ENCODE measurements around the gene TRDMT1. TPM values are rescaled to one million over a fixed set of nuclear protein-coding genes. Genes with fewer than 3 reads are reported as not detected.
A peak's percentile ranks its signal among the peaks of the same experiment; 100 is the strongest.

TRDMT1 gene, protein sequence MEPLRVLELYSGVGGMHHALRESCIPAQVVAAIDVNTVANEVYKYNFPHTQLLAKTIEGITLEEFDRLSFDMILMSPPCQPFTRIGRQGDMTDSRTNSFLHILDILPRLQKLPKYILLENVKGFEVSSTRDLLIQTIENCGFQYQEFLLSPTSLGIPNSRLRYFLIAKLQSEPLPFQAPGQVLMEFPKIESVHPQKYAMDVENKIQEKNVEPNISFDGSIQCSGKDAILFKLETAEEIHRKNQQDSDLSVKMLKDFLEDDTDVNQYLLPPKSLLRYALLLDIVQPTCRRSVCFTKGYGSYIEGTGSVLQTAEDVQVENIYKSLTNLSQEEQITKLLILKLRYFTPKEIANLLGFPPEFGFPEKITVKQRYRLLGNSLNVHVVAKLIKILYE
- total RNA-seq (2021; fragmentation: NEBNext Ultra II Directional; extraction: Animal tissue kit (Norgen Biotek cat#: 25700)) = 10 to 100 TPM in 2 of 6 experiments, 1 to 10 TPM in 4; 6.8 to 13.0 (median 8.6) TPM
- long read RNA-seq, partial matches to known transcripts = 1 of 8 reads
- long read RNA-seq, other reads (novel, unspliced or antisense) = 5 of 8 reads

DNA sequence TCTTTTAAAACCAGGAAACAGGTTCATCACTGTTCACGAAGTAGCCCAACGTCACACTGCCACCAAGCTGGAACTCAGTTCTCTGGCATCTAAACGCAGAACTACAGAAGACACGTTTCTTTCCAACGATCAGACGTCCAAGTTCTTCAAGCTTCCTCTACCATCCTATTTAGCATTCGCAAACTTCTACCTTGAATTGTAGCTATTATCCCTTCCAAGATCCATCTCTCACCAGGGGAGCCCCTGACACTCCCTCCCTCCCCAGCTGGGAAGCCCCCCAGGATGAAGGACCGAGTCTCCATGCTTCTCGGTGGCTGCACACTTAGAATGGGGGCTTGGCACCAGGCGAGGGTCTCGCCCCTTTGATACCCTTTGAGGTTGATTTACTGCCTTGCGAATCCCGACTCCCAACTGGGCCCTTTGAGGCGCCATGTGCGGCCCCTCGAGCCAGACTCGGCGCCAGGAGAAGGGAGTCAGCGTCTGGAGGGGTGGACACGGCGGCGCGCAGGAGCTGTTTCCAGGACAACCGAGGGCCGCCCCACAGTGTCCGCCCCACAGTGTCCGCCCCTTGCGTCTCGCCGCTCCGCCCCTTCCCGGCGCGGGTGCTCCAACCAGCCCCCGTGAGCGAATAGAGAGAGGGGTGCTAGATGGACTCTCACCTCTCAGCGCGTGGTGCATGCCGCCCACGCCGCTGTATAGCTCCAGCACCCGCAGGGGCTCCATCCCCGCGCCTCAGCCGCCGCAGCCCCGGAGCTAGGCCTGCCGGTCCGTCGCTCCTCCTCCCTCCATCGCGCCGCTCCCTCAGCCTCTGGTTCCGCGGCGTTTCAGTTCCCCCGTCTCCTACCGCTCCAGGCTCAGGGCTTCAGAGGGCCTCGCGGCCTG is at the start of gene TRDMT1:
Gene TRDMT1, minus strand, starts transcription at position 761 of the 882 bp plus-strand sequence. Its CDS starts 38 bp downstream, at position 723.
- Mint-ChIP-seq H3K4me1 (ENCODE audit: low read depth) (peaks cover 77% of the 10 kb centered on the region), H3K4me3 (peak within 1 kb of the TSS; percentile 97), H3K27me3 (ENCODE audit: insufficient read depth) (peaks cover 4% of the 10 kb centered on the region; the same call in 1 of the 2 replicates), H3K27ac (peak within 1 kb of the TSS; percentile 97), H3K36me3 (ENCODE audit: low read depth) (no peaks in the 10 kb centered on the region), H3K9me3 (no peaks in the 10 kb centered on the region)
- DNase-seq = peak; percentile 85
- TF ChIP-seq, protein P1, sequence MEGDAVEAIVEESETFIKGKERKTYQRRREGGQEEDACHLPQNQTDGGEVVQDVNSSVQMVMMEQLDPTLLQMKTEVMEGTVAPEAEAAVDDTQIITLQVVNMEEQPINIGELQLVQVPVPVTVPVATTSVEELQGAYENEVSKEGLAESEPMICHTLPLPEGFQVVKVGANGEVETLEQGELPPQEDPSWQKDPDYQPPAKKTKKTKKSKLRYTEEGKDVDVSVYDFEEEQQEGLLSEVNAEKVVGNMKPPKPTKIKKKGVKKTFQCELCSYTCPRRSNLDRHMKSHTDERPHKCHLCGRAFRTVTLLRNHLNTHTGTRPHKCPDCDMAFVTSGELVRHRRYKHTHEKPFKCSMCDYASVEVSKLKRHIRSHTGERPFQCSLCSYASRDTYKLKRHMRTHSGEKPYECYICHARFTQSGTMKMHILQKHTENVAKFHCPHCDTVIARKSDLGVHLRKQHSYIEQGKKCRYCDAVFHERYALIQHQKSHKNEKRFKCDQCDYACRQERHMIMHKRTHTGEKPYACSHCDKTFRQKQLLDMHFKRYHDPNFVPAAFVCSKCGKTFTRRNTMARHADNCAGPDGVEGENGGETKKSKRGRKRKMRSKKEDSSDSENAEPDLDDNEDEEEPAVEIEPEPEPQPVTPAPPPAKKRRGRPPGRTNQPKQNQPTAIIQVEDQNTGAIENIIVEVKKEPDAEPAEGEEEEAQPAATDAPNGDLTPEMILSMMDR (IDR thresholded peaks at IDR 0.05) = 0 out of 2 replicates have a peak, but pooled peaks have one; percentile 16

DNA sequence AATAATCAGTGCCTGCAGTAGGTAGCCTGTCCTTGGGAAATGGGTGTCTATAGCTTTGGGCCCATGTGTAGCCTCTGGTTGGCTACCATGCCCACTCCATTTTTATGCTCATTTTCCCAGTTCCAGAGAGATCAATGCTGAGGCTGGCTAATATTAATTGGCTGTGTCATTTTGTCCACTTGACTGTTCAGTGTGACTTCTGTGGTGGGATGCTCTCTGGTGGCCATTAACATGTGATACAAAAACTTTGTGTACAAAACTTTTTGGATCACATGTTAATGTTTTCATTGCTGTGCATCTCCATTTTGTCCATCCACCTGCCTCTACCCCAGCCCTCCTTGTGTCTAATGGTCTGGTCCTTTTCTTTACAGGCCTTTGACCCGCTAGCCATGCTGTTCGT is 49.3 kb upstream of the TRDMT1 start:
- TF ChIP-seq, protein P1 (IDR thresholded peaks at IDR 0.05) = peak; percentile 52
- Mint-ChIP-seq H3K4me1 (ENCODE audit: low read depth) (peaks cover 5% of the 10 kb centered on the region), H3K27ac (no peak overlapping the region), H3K27me3 (ENCODE audit: insufficient read depth) (no peaks in the 10 kb centered on the region; the same call in 1 of the 2 replicates), H3K9me3 (peaks cover 15% of the 10 kb centered on the region), H3K36me3 (ENCODE audit: low read depth) (peaks cover 12% of the 10 kb centered on the region; the same call in 1 of the 2 replicates), H3K4me3 (no peak overlapping the region)
- no peak for DNase-seq

DNA sequence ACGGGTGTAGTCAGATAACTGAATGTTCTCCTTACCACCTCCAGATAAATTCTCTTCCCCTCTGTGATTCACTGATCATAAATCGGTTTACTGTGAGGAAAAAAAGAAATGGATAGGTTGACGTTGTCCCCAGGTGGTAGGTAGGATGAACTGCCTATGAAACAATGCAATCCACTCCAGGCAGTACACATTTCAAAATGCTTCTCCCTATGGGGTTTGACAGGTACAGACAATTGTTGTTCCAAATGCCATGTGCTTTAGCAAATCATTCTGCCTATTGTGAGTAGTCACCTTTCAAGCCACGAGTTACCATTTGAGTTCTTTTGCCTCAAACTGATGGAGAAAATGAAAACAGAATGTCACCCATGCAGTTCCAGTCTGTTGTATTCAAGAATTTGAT is 48.3 kb upstream of the TRDMT1 start:
- Mint-ChIP-seq H3K4me3 (no peak overlapping the region), H3K27me3 (ENCODE audit: insufficient read depth) (no peaks in the 10 kb centered on the region; the same call in 1 of the 2 replicates), H3K4me1 (ENCODE audit: low read depth) (peaks cover 7% of the 10 kb centered on the region), H3K36me3 (ENCODE audit: low read depth) (peaks cover 12% of the 10 kb centered on the region; the same call in 1 of the 2 replicates), H3K27ac (no peak overlapping the region), H3K9me3 (peaks cover 15% of the 10 kb centered on the region)
- TF ChIP-seq, protein P1 (IDR thresholded peaks at IDR 0.05) = peak; percentile 68
- no peak for DNase-seq

DNA sequence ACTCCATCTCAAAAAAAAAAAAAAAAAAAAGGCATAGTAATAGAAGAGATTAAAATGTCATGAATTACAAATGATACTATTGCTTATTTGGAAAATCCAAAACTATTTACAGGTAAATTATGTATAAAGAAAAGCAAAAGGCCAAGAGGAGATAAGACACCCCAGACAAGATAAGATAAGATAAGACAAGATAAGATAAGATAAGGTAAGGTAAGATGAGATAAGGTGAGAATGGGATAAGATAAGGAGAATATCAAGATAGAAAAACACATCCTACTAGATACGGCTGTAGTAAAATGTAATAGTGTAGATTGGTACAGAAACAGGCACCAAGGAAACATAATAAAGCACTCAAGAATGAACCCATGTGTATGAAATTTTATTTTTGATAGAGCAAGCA is 47.5 kb upstream of the TRDMT1 start:
- TF ChIP-seq, protein P1 (IDR thresholded peaks at IDR 0.05) = no peak
- no peaks in the 10 kb centered on the region; the same call in 1 of the 2 replicates for H3K27me3 Mint-ChIP-seq (ENCODE audit: insufficient read depth)

DNA sequence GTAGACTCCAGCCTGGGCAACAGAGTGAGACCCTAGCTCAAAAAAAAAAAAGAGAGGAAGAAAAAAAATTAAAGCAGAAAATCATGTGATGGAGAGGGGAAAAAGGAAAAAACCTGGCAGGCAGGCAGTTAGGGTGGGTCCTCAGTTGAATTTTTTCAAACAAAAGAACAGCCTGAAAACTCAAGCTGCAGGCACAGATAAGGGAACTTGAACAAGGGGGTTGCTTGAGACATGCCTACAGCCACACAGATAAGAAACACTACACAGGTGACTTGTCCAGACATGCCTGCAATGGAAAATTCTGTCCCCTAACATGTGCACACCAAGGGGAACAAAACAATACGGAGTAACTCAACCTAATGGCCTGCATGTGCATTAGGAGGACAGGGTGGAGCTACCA is 45.7 kb upstream of the TRDMT1 start:
- H3K9me3 Mint-ChIP-seq = peaks cover 15% of the 10 kb centered on the region
- H3K27me3 Mint-ChIP-seq (ENCODE audit: insufficient read depth) = no peaks in the 10 kb centered on the region; the same call in 1 of the 2 replicates
- TF ChIP-seq, protein P1 (IDR thresholded peaks at IDR 0.05) = no peak
- peaks cover 19% of the 10 kb centered on the region for H3K4me1 Mint-ChIP-seq (ENCODE audit: low read depth)
- no peak for DNase-seq
- no peak overlapping the region for H3K4me3 Mint-ChIP-seq
- H3K27ac Mint-ChIP-seq = no peak overlapping the region
- 0 out of 2 replicates have a peak, but pooled peaks cover 6% of the 10 kb centered on the region for H3K36me3 Mint-ChIP-seq (ENCODE audit: low read depth)

More for the DNA sequence above, 47.5 kb upstream of the TRDMT1 start:
- H3K4me1 Mint-ChIP-seq (ENCODE audit: low read depth) = peaks cover 15% of the 10 kb centered on the region
- DNase-seq = no peak
- no peak overlapping the region for H3K27ac Mint-ChIP-seq
- H3K4me3 Mint-ChIP-seq = no peak overlapping the region
- peaks cover 15% of the 10 kb centered on the region for H3K9me3 Mint-ChIP-seq
- 0 out of 2 replicates have a peak, but pooled peaks cover 6% of the 10 kb centered on the region for H3K36me3 Mint-ChIP-seq (ENCODE audit: low read depth)
